Measurements from ENCODE around the gene DHX58.

The DHX58 gene

DNA sequence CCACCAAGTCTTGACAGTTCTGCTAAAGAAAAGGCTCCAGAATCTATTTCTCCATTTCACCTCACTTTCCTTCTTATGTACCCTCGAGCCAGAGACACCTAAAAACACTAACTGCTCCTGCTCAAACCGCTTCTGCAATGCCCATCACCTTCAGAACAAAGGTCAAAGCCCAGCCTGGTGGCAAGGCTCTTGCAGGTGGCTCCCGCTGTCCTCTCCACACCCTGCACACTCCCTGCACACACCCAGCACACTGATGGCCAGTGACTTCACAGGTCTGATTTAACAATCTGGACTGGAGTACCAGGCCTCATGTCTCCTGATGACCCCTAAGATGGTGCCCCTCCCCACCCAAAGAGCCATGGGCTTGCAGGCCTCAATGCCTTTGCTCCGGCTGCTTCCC lies 52.3 kb downstream of the DHX58 start:
- TF ChIP-seq, protein P1, sequence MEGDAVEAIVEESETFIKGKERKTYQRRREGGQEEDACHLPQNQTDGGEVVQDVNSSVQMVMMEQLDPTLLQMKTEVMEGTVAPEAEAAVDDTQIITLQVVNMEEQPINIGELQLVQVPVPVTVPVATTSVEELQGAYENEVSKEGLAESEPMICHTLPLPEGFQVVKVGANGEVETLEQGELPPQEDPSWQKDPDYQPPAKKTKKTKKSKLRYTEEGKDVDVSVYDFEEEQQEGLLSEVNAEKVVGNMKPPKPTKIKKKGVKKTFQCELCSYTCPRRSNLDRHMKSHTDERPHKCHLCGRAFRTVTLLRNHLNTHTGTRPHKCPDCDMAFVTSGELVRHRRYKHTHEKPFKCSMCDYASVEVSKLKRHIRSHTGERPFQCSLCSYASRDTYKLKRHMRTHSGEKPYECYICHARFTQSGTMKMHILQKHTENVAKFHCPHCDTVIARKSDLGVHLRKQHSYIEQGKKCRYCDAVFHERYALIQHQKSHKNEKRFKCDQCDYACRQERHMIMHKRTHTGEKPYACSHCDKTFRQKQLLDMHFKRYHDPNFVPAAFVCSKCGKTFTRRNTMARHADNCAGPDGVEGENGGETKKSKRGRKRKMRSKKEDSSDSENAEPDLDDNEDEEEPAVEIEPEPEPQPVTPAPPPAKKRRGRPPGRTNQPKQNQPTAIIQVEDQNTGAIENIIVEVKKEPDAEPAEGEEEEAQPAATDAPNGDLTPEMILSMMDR (conservative IDR thresholded peaks at IDR 0.05), result no peak
- no peak overlapping the region for H3K27ac ChIP-seq

DNA sequence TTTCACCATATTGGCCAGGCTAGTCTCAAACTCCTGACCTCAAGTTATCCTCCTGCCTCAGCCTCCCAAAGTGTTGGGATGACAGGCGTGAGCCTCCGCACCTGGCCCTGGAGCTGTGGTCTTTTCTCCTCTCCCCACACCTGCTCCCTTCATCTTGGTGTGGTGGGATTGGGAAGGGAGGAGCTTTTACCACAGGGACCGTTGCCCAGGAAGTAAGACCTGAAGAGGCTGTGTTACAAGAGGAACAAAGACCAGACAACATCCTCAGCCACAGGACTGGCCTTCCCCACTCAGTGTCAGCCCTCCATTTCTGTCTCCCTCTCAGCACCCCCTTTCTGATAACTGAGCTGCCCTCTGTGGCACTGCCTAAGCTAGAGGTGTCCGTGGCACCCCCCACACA lies 52.7 kb downstream of the DHX58 start:
- TF ChIP-seq, protein P1 (conservative IDR thresholded peaks at IDR 0.05), result no peak
- no peak overlapping the region for H3K27ac ChIP-seq

DNA sequence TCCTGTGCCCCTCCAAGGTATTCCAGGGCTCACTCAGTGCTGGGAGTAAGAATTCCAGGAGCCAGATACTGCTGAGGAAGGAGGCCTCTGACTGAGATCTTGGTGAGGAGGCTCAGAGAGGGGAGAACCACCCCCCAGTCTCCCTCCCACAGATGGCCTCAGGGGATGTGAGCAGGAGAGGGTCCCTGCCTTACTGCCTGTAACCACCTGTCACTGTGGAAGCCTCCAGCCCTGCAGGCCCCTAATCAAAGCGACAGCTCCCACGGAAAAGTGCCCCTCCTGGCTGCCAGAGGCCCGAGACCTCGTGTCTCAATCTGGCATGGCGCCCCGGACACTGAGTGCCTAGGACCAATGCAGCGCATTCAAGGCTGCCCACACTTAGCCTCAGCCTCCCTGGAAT lies 54.5 kb downstream of the DHX58 start:
- H3K27ac ChIP-seq, result no peak overlapping the region
- TF ChIP-seq, protein P1 (conservative IDR thresholded peaks at IDR 0.05), result no peak

GRCh38 chr17:42056635-42057034 lies 55.9 kb downstream of the DHX58 start:
- TF ChIP-seq, protein P1 (conservative IDR thresholded peaks at IDR 0.05), result no peak
- no peak overlapping the region for H3K27ac ChIP-seq

DNA sequence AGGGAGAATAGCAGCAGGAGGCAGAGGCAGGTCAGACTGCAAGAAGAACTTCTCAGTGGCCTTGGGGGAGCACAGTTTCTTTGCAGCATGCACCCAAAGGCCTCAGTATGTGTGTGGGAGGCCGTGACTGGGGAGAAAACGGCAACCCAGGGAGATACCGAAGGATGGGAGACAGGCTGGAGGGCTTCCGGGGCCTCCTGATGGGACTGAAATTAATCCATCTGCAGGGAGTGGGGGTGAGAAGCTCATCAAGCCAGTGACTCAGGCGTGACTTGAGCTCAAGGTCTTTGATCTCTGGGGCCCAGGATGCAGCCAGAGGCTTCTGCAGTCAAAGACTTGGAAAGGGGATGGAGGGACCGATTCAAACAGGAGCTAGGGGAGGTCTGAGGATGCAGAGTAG lies 57.0 kb downstream of the DHX58 start:
- TF ChIP-seq, protein P1 (conservative IDR thresholded peaks at IDR 0.05), result no peak
- no peak overlapping the region for H3K27ac ChIP-seq

- no peak overlapping the region for H3K27ac ChIP-seq
- TF ChIP-seq, protein P1 (conservative IDR thresholded peaks at IDR 0.05), result no peak
Measured at GRCh38 chr17:42055027-42055426, 57.5 kb downstream of the DHX58 start.

- TF ChIP-seq, protein P1 (conservative IDR thresholded peaks at IDR 0.05), result no peak
- H3K27ac ChIP-seq, result no peak overlapping the region
Measured at GRCh38 chr17:42053731-42054500, 58.6 kb downstream of the DHX58 start.

Data from VCaP (cell line).